Ascending aorta (tissue), 2 donors: ENCODE data around the gene NUP188. TPM values are rescaled to one million over a fixed set of nuclear protein-coding genes. Genes with fewer than 3 reads are reported as not detected.
A peak's percentile ranks its signal among the peaks of the same experiment; 100 is the strongest.

Source experiments
- DNase-seq, 2 donors: peaks; one replicate each; pipeline ENCODE4 v3.0.0-alpha.2; 2019; ENCODE audit warnings: low spot score in 2 of 2
- H3K27ac ChIP-seq, 2 donors: fragments of 200-600 bp; sonication (generic); one replicate each; pipeline ENCODE4 v1.5.1; 2016 to 2017; ENCODE audit warnings: mild to moderate bottlenecking in 1 of 2
- H3K27me3 ChIP-seq: fragments of 200-600 bp; sonication (generic); one replicate; pipeline ENCODE4 v1.5.1; 2017
- H3K36me3 ChIP-seq, 2 donors: fragments of 200-600 bp; sonication (generic); one replicate each; pipeline ENCODE4 v1.5.1; 2016
- H3K4me1 ChIP-seq, 2 donors: fragments of 200-600 bp; sonication (generic); one replicate each; pipeline ENCODE4 v1.5.1; 2016 to 2017; ENCODE audit warnings: mild to moderate bottlenecking in 1 of 2
- H3K4me3 ChIP-seq, 2 donors: fragments of 200-600 bp; sonication (generic); one replicate each; pipeline ENCODE4 v1.5.1; 2016 to 2017; ENCODE audit warnings: mild to moderate bottlenecking in 1 of 2
- H3K9me3 ChIP-seq, 2 donors: fragments of 200-600 bp; sonication (generic); one replicate each; pipeline ENCODE4 v1.5.1; 2016
- intact Hi-C: fragments of 100-400 bp; cut with DNase I; formaldehyde crosslinking; loops from one replicate; pipeline ENCODE4 v1.15.1; 2023
- total RNA-seq: library from RNA; depleted of rRNA; stranded (reverse); fragments of >200 nt; gene quantifications from one replicate; pipeline ENCODE4 v1.1.0, GENCODE V29; 2016
- TF ChIP-seq, protein P1 (sequence below), 3 experiments: fragments of 200-600 bp in 2 of 3; fragments of 450-650 bp in 1 of 3; sonication (generic) in 2 of 3; IDR thresholded peaks; one replicate each; pipeline ENCODE4 v1.5.1; 2016 to 2019; ENCODE audit warnings: antibody characterized with exemption in 3 of 3, mild to moderate bottlenecking in 1 of 3, moderate library complexity in 1 of 3

NUP188 gene
- total RNA-seq, 1 donor from 2014 or later = 45.0 TPM

DNA sequence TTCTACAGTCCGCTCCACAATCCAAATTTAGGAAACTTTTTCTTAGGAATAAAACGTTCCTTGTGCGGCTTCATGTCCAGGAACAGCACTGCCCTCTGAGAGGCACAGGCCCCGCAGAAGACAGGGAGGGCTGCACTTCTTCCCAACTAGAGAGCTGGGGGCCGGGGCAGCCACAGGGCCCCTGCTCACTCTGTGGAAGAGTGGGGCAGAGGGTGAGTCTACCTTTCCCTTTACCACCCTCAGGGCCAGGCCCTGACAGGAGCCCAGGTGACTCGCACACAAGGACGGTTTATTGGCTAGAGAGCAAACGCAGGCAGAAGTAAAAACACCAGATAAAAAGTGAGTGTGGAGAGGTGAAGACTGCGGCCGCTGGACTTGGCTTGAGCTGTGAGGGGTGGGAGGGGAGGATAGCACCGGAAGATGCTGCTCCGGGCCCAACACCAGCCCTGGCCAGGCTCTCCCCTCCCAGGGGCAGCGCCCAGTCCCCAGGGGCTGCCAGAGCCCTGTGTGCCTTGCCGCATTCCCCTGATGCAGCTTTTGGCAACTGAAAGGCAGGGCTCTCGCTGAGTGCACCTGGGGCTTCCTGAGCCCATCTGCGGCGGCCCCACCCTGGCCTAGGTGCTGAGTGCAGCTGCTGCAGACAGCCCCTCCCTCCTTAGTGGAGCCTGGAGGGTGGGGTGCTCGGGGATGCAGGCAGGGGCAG lies 60.4 kb downstream of the NUP188 start:
- H3K27ac ChIP-seq = peak overlapping the region; percentile 61 to 70
- H3K4me3 ChIP-seq = no peak overlapping the region
- no peak for DNase-seq
- H3K36me3 ChIP-seq = peaks cover 54 to 76% of the 10 kb centered on the region in 2 donors
- no peaks in the 10 kb centered on the region for H3K9me3 ChIP-seq
- H3K4me1 ChIP-seq = peaks cover 0 to 18% of the 10 kb centered on the region in 2 donors
- no peaks in the 10 kb centered on the region for H3K27me3 ChIP-seq
- intact Hi-C loops = loop anchor here (2.0 to 5.0 kb wide), 3 partner anchors 21 to 61 kb away; partner anchors contain the start of genes DOLK, NUP188 and SH3GLB2
- TF ChIP-seq, protein P1, sequence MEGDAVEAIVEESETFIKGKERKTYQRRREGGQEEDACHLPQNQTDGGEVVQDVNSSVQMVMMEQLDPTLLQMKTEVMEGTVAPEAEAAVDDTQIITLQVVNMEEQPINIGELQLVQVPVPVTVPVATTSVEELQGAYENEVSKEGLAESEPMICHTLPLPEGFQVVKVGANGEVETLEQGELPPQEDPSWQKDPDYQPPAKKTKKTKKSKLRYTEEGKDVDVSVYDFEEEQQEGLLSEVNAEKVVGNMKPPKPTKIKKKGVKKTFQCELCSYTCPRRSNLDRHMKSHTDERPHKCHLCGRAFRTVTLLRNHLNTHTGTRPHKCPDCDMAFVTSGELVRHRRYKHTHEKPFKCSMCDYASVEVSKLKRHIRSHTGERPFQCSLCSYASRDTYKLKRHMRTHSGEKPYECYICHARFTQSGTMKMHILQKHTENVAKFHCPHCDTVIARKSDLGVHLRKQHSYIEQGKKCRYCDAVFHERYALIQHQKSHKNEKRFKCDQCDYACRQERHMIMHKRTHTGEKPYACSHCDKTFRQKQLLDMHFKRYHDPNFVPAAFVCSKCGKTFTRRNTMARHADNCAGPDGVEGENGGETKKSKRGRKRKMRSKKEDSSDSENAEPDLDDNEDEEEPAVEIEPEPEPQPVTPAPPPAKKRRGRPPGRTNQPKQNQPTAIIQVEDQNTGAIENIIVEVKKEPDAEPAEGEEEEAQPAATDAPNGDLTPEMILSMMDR (IDR thresholded peaks at IDR 0.05) = no peak

DNA sequence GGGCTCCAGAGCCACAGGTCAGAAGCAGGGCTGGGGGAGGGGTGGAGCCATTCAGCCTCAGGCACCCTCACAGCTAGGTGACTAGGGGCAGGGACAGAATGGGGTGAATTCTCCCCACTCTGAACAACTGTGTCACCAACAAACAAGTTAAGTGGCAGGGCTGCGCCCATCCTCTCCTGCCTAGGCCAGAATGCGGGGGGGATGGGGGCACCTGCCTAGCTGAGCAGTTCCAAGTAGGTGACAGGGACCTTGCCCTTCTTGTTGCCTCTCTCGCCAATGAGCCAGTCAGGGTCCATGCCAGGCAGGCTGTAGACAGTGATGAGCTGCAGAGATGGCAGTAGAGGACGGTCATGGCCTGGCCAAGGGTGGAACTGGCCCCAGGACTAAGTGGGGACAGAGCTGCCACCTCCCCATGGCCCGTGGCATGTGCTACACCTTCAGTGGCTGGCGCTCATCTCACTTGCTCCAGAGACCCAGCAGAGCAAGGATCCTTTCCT lies 61.0 kb downstream of the NUP188 start:
- TF ChIP-seq, protein P1 (IDR thresholded peaks at IDR 0.05) = no peak
- Histone ChIP-seq H3K9me3 (no peaks in the 10 kb centered on the region), H3K4me3 (no peak overlapping the region), H3K36me3 (peaks cover 54 to 76% of the 10 kb centered on the region in 2 donors), H3K27ac (peak overlapping the region in 1 of 2 donors; percentile 70), H3K4me1 (peaks cover 0 to 18% of the 10 kb centered on the region in 2 donors), H3K27me3 (no peaks in the 10 kb centered on the region)
- DNase-seq = no peak
- intact Hi-C loops = loop anchor here (5.0 kb wide), 1 partner anchor 61 kb away; the partner anchor contains the start of genes DOLK and NUP188

DNA sequence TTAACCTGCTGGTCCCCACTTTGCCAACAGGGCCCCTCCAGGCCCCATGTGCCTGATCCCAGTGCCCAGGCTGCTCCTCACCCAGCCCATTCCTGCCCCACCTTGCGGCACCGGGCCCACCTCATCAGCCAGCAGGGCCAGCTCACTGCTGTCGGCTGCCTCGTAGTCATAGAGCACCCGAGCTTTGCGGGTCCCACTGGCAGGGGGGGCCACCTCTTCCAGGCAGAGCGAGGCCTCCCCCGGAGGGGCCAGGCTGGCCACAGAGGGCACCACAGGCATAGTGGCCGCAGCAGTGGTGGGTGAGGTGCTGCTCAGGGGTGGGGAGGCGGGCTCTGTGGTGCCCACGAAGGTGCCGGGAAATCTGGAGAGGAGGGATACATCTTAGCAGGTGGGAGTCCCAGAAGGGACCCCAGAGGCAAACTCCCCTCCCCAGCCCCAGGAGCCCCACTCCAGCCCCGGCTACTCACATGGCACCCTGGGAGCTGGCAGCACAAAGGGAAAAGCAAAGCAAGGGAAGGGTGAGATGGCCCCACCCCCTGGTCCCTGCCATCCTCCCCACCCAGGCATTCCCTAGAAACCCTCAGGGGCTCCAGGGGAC lies 61.6 kb downstream of the NUP188 start:
- H3K4me1 ChIP-seq = peaks cover 0 to 18% of the 10 kb centered on the region in 2 donors
- peaks cover 54 to 79% of the 10 kb centered on the region in 2 donors for H3K36me3 ChIP-seq
- TF ChIP-seq, protein P1 (IDR thresholded peaks at IDR 0.05) = no peak
- H3K4me3 ChIP-seq = no peak overlapping the region
- intact Hi-C loops = loop anchor here (5.0 kb wide), 1 partner anchor 62 kb away; the partner anchor contains the start of genes DOLK and NUP188
- no peak for DNase-seq
- no peaks in the 10 kb centered on the region for H3K9me3 ChIP-seq
- no peaks in the 10 kb centered on the region for H3K27me3 ChIP-seq
- H3K27ac ChIP-seq = peak overlapping the region in 1 of 2 donors; percentile 70

DNA sequence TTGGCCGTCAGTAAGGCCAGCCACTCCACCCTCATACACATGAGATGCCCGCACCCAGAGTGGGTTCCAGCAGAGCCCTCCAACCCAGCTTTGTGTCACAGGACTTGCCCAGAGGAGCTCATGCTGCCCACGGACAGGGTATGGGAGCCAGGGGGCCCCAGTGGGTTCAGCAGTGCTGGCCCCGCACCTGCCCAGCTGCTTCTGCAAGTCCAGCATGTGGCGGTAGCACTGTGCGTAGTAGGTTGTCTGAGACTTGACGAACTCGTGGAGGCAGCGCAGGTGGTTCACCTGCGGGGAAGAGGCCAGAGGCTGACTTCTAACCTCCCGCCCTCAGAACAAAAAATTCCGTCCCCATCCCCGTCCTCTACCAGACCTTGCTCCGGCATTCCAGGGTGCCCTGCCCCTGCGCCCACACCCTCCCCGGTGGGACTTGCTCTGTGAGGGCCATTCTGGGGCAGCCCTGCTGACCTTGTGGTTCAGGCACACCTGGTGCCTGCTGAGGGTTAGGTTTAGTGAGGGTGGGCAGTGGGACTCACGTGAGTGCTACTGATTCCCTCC lies 62.2 kb downstream of the NUP188 start:
- Histone ChIP-seq H3K36me3 (peaks cover 59 to 85% of the 10 kb centered on the region in 2 donors), H3K4me1 (peaks cover 0 to 18% of the 10 kb centered on the region in 2 donors), H3K4me3 (no peak overlapping the region), H3K27me3 (no peaks in the 10 kb centered on the region), H3K9me3 (no peaks in the 10 kb centered on the region), H3K27ac (no peak overlapping the region)
- TF ChIP-seq, protein P1 (IDR thresholded peaks at IDR 0.05) = no peak
- intact Hi-C loops = loop anchor here (5.0 kb wide), 1 partner anchor 62 kb away; the partner anchor contains the start of genes DOLK and NUP188
- DNase-seq = no peak

DNA sequence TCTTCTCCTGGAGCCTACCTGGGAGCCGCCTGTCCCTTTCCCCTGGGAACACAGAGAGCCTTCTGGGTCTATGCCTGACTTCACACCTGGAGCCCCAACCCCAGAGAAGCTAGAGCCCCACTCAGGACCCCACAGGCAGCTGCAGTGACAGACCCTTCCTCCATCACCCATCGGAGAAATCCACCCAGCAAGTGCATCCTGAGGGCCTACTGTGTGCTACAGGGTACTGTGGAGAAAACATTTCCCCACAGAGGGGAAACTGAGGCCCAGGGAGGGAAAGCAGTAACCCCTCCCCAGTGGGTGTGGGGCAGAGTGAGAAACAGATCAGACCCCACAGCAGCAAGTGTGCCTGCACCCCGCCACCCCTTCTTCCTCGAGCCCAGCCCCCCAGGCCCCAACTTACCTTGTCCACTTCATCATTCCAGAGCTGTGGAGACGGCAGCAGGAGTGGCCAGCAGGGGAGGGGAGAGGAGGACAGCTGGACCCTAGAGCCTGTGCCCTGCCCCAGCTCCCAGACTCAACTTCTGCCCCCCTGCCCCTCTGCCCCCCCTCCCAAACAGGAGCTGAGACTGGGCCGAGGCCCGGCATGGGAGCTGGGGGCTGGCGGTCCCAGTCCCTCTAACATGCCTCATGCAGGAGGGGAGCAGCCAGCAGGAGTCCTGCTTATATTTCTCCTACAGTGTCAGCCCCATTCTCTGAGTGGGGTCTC lies 62.9 kb downstream of the NUP188 start:
- TF ChIP-seq, protein P1 (IDR thresholded peaks at IDR 0.05) = no peak
- H3K27ac ChIP-seq = no peak overlapping the region
- no peaks in the 10 kb centered on the region for H3K27me3 ChIP-seq
- intact Hi-C loops = no loop called here
- H3K9me3 ChIP-seq = no peaks in the 10 kb centered on the region
- no peak for DNase-seq
- peaks cover 62 to 86% of the 10 kb centered on the region in 2 donors for H3K36me3 ChIP-seq
- H3K4me1 ChIP-seq = peaks cover 0 to 18% of the 10 kb centered on the region in 2 donors
- no peak overlapping the region for H3K4me3 ChIP-seq
